Activated naive CD4-positive, alpha-beta T cell treated with anti-CD3 and anti-CD28 coated beads for 36 hours (primary cell): ENCODE data around the gene APLP2. TPM values are rescaled to one million over a fixed set of nuclear protein-coding genes. Genes with fewer than 3 reads are reported as not detected.
A peak's percentile ranks its signal among the peaks of the same experiment; 100 is the strongest.

Experiments
- CTCF ChIA-PET: fragments of 350-600 bp; sonication (Branson Sonifier 250); formaldehyde crosslinking; loops from one replicate; lab custom pipeline; 2021; ENCODE audit warnings: antibody characterized with exemption; lab: Charles Lee
- DNase-seq: peaks from one replicate; pipeline ENCODE4 v3.0.0-alpha.2; 2020
- H3K27ac Mint-ChIP-seq: one replicate; pipeline ENCODE4 v1.8.0; 2021; ENCODE audit warnings: mild to moderate bottlenecking, mixed read lengths
- H3K27me3 Mint-ChIP-seq: one replicate; pipeline ENCODE4 v1.8.0; 2021; ENCODE audit warnings: low read depth, mixed read lengths
- H3K36me3 Mint-ChIP-seq: one replicate; pipeline ENCODE4 v1.8.0; 2021; ENCODE audit warnings: low read depth, mixed read lengths
- H3K4me1 Mint-ChIP-seq: one replicate; pipeline ENCODE4 v1.8.0; 2021; ENCODE audit warnings: low read depth, mixed read lengths
- H3K4me3 Mint-ChIP-seq: one replicate; pipeline ENCODE4 v1.8.0; 2021; ENCODE audit warnings: mild to moderate bottlenecking, moderate library complexity, mixed read lengths
- H3K9me3 Mint-ChIP-seq: one replicate; pipeline ENCODE4 v1.8.0; 2021; ENCODE audit warnings: mixed read lengths
- intact Hi-C: fragments of 100-400 bp; cut with micrococcal nuclease; formaldehyde crosslinking; loops from one replicate; pipeline ENCODE4 v1.15.1; 2023
- total RNA-seq, 2 experiments: library from RNA; stranded (reverse); gene quantifications; one replicate each; pipeline ENCODE4 v1.2.3, GENCODE V29; 2021

The APLP2 gene
- total RNA-seq, 2 experiments from 2014 or later, result 38.4 to 43.5 TPM

GRCh38 chr11:130124096-130124495 lies 54.4 kb downstream of the APLP2 start:
- no peak overlapping the region for H3K4me3 Mint-ChIP-seq
- peaks cover 35% of the 10 kb centered on the region for H3K4me1 Mint-ChIP-seq
- H3K27ac Mint-ChIP-seq, result no peak overlapping the region
- intact Hi-C loops, result no loop called here
- no peaks in the 10 kb centered on the region for H3K9me3 Mint-ChIP-seq
- no peak for DNase-seq
- peaks cover 18% of the 10 kb centered on the region for H3K36me3 Mint-ChIP-seq
- CTCF ChIA-PET, result interaction anchor here (1.2 kb wide), 1 partner anchor 201 kb away, joined by 3 read pairs; no protein-coding TSS in a partner anchor
- peaks cover 5% of the 10 kb centered on the region for H3K27me3 Mint-ChIP-seq

- peaks cover 19% of the 10 kb centered on the region for H3K36me3 Mint-ChIP-seq
- no peak overlapping the region for H3K4me3 Mint-ChIP-seq
- intact Hi-C loops, result no loop called here
- H3K27me3 Mint-ChIP-seq, result peaks cover under 1% of the 10 kb centered on the region
- no peaks in the 10 kb centered on the region for H3K9me3 Mint-ChIP-seq
- H3K27ac Mint-ChIP-seq, result no peak overlapping the region
- CTCF ChIA-PET, result interaction anchor here (0.6 kb wide), 1 partner anchor 221 kb away, joined by 3 read pairs; no protein-coding TSS in a partner anchor
- peaks cover 24% of the 10 kb centered on the region for H3K4me1 Mint-ChIP-seq
- no peak for DNase-seq
These were observed 55.9 kb downstream of the APLP2 start for GRCh38 chr11:130125638-130126037.

- no peaks in the 10 kb centered on the region for H3K27me3 Mint-ChIP-seq
- H3K4me3 Mint-ChIP-seq, result no peak overlapping the region
- DNase-seq, result no peak
- intact Hi-C loops, result no loop called here
- peaks cover 21% of the 10 kb centered on the region for H3K36me3 Mint-ChIP-seq
- no peaks in the 10 kb centered on the region for H3K9me3 Mint-ChIP-seq
- H3K27ac Mint-ChIP-seq, result no peak overlapping the region
- H3K4me1 Mint-ChIP-seq, result peaks cover 17% of the 10 kb centered on the region
- CTCF ChIA-PET, result interaction anchor here (0.7 to 0.8 kb wide), 2 partner anchors 11 to 911 kb away, joined by 3 to 6 read pairs; no protein-coding TSS in a partner anchor
These were observed 56.8 kb downstream of the APLP2 start for GRCh38 chr11:130126516-130126915.

- CTCF ChIA-PET, result interaction anchor here (0.7 to 1.2 kb wide), 3 partner anchors 9 to 246 kb away, joined by 3 to 5 read pairs (median 4); no protein-coding TSS in a partner anchor
- Mint-ChIP-seq H3K4me1 (peaks cover 7% of the 10 kb centered on the region), H3K36me3 (peaks cover 22% of the 10 kb centered on the region), H3K27ac (no peak overlapping the region), H3K27me3 (no peaks in the 10 kb centered on the region), H3K9me3 (no peaks in the 10 kb centered on the region), H3K4me3 (no peak overlapping the region)
- no peak for DNase-seq
- intact Hi-C loops, result no loop called here
These were observed 57.8 kb downstream of the APLP2 start for GRCh38 chr11:130127509-130127908.

- no peak for DNase-seq
- Mint-ChIP-seq H3K4me3 (no peak overlapping the region), H3K27me3 (no peaks in the 10 kb centered on the region), H3K9me3 (no peaks in the 10 kb centered on the region), H3K4me1 (peaks cover 2% of the 10 kb centered on the region), H3K27ac (no peak overlapping the region), H3K36me3 (peaks cover 16% of the 10 kb centered on the region)
- intact Hi-C loops, result no loop called here
- CTCF ChIA-PET, result interaction anchor here (1.2 to 8.1 kb wide), 2 partner anchors 203 to 247 kb away, joined by 4 to 165 read pairs; no protein-coding TSS in a partner anchor
These were observed 58.9 kb downstream of the APLP2 start for GRCh38 chr11:130128626-130129025.

- H3K27me3 Mint-ChIP-seq, result no peaks in the 10 kb centered on the region
- H3K9me3 Mint-ChIP-seq, result no peaks in the 10 kb centered on the region
- CTCF ChIA-PET, result interaction anchor here (0.8 to 8.1 kb wide), 7 partner anchors 11 to 248 kb away, joined by 3 to 165 read pairs (median 8); no protein-coding TSS in a partner anchor
- intact Hi-C loops, result loop anchor here (10.0 kb wide), 1 partner anchor 765 kb away; no protein-coding TSS in a partner anchor
- no peak overlapping the region for H3K4me3 Mint-ChIP-seq
- H3K4me1 Mint-ChIP-seq, result no peaks in the 10 kb centered on the region
- H3K27ac Mint-ChIP-seq, result no peak overlapping the region
- no peak for DNase-seq
- H3K36me3 Mint-ChIP-seq, result peaks cover 22% of the 10 kb centered on the region
These were observed 60.2 kb downstream of the APLP2 start for GRCh38 chr11:130129922-130130321.

- peak; percentile 63 for DNase-seq
- peaks cover 22% of the 10 kb centered on the region for H3K36me3 Mint-ChIP-seq
- H3K4me1 Mint-ChIP-seq, result no peaks in the 10 kb centered on the region
- intact Hi-C loops, result loop anchor here (1.0 to 10.0 kb wide), 7 partner anchors 63 to 767 kb away; partner anchors contain the start of genes APLP2 and PRDM10
- no peak overlapping the region for H3K4me3 Mint-ChIP-seq
- H3K27ac Mint-ChIP-seq, result no peak overlapping the region
- H3K9me3 Mint-ChIP-seq, result no peaks in the 10 kb centered on the region
- no peaks in the 10 kb centered on the region for H3K27me3 Mint-ChIP-seq
- CTCF ChIA-PET, result interaction anchor here (0.6 to 8.1 kb wide), 40 partner anchors 11 to 420 kb away, joined by 3 to 165 read pairs (median 4); no protein-coding TSS in a partner anchor
These were observed 62.5 kb downstream of the APLP2 start for GRCh38 chr11:130131961-130132850.

- H3K36me3 Mint-ChIP-seq, result peaks cover 23% of the 10 kb centered on the region
- no peak for DNase-seq
These were observed 64.0 kb downstream of the APLP2 start for GRCh38 chr11:130133716-130134115.

GRCh38 chr11:130136107-130136506 lies 66.4 kb downstream of the APLP2 start:
- Mint-ChIP-seq H3K4me3 (no peak overlapping the region), H3K27me3 (no peaks in the 10 kb centered on the region), H3K36me3 (peaks cover 23% of the 10 kb centered on the region), H3K4me1 (no peaks in the 10 kb centered on the region), H3K9me3 (no peaks in the 10 kb centered on the region), H3K27ac (no peak overlapping the region)
- CTCF ChIA-PET, result interaction anchor here (1.9 to 8.1 kb wide), 2 partner anchors 144 to 210 kb away, joined by 9 to 165 read pairs; no protein-coding TSS in a partner anchor
- DNase-seq, result no peak
- intact Hi-C loops, result loop anchor here (10.0 kb wide), 1 partner anchor 771 kb away; no protein-coding TSS in a partner anchor

More at GRCh38 chr11:130133716-130134115, 64.0 kb downstream of the APLP2 start:
- Mint-ChIP-seq H3K9me3 (no peaks in the 10 kb centered on the region), H3K4me3 (no peak overlapping the region), H3K4me1 (no peaks in the 10 kb centered on the region), H3K27me3 (no peaks in the 10 kb centered on the region), H3K27ac (no peak overlapping the region)
- CTCF ChIA-PET, result interaction anchor here (1.1 to 8.1 kb wide), 4 partner anchors 12 to 208 kb away, joined by 3 to 165 read pairs (median 8); no protein-coding TSS in a partner anchor
- intact Hi-C loops, result loop anchor here (10.0 kb wide), 1 partner anchor 769 kb away; no protein-coding TSS in a partner anchor

- Mint-ChIP-seq H3K36me3 (peaks cover 20% of the 10 kb centered on the region), H3K27ac (no peak overlapping the region), H3K4me3 (no peak overlapping the region), H3K27me3 (no peaks in the 10 kb centered on the region), H3K4me1 (no peaks in the 10 kb centered on the region), H3K9me3 (no peaks in the 10 kb centered on the region)
- CTCF ChIA-PET, result interaction anchor here (1.9 kb wide), 1 partner anchor 146 kb away, joined by 9 read pairs; no protein-coding TSS in a partner anchor
- DNase-seq, result no peak
- intact Hi-C loops, result loop anchor here (10.0 kb wide), 1 partner anchor 773 kb away; no protein-coding TSS in a partner anchor
These were observed 68.3 kb downstream of the APLP2 start for GRCh38 chr11:130137999-130138398.

GRCh38 chr11:130139401-130139800 lies 69.7 kb downstream of the APLP2 start:
- Mint-ChIP-seq H3K4me3 (no peak overlapping the region), H3K27ac (no peak overlapping the region), H3K4me1 (no peaks in the 10 kb centered on the region), H3K27me3 (no peaks in the 10 kb centered on the region), H3K9me3 (no peaks in the 10 kb centered on the region), H3K36me3 (peaks cover 14% of the 10 kb centered on the region)
- CTCF ChIA-PET, result interaction anchor here (0.6 to 0.8 kb wide), 2 partner anchors 147 to 212 kb away, joined by 3 to 4 read pairs; no protein-coding TSS in a partner anchor
- intact Hi-C loops, result loop anchor here (10.0 kb wide), 1 partner anchor 775 kb away; no protein-coding TSS in a partner anchor
- no peak for DNase-seq
